ENCODE results near the gene THSD4.

THSD4 gene

DNA sequence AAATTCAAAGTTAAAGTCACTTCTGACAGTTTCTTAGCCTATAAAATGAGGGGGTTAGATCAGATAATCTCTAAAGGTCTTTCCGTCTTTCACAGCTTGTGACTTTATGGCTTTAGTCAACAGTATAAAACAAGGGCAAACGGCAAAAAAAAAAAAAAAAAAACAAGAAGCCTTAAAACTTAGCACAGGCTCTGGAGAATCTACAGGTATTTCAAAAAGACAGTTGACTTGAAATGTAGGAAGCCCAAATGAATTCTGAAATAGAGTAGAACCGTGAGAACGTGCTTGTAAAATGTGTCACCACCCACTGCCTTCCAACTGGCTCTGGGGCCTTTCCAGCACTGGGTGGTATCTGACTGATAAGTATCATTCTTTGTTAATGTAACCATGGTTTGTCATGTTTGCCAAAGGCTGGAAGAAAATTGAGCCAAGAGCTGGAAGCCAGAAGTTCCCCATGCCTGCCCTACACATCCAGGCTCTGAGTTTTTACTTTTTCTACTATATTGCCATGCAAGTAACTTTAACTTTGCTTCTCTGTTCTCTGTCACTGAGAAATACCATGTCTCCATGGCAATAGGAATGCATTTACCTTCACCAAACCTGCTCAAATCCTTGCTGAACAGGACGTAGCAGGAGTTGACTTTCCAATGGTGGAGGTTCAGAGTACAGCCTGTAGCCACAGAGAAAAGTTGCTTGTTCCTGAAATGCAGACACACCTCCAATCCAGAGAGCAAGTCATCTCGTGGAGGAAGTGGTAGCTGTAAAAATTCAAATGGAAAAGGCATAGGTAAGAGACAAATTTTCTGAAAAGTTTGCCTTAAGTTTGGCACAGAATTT is 35.8 kb upstream of the THSD4 start:
- no peak for DNase-seq
- Histone ChIP-seq H3K27me3 (replicated peaks in 2 of 5; ENCODE audit: control insufficient read depth in 4 of 5, insufficient read depth in 5 of 5, low read length in 4 of 5) (peaks cover 2 to 12% (median 6%) of the 10 kb centered on the region in 5 experiments), H3K36me3 (ENCODE audit: control insufficient read depth in 4 of 4, insufficient read depth in 4 of 4, low read length in 3 of 4) (no peaks in the 10 kb centered on the region), H3K4me1 (ENCODE audit: control extremely low read depth in 1 of 4, control insufficient read depth in 4 of 4, insufficient read depth in 4 of 4, low read length in 3 of 4) (no peaks in the 10 kb centered on the region), H3K27ac (ENCODE audit: insufficient read depth in 1 of 2, low read depth in 1 of 2, low read length in 2 of 2, poor library complexity in 1 of 2, severe bottlenecking in 2 of 2) (no peak overlapping the region), H3K4me3 (ENCODE audit: control insufficient read depth in 1 of 7, extremely low read depth in 1 of 7, insufficient read depth in 4 of 7, low read depth in 2 of 7, low read length in 6 of 7) (no peak overlapping the region), H3K9me3 (ENCODE audit: control extremely low read depth in 1 of 5, control insufficient read depth in 4 of 5, insufficient read depth in 2 of 5, low read depth in 1 of 5, low read length in 4 of 5) (peaks cover 0 to 3% (median 0%) of the 10 kb centered on the region in 5 experiments)
- WGBS (ENCODE audit: insufficient coverage), result 65% methylated on average over 4 of the region's 6 CpGs
- ChIA-PET POLR2A (no interaction called here), CTCF (no interaction called here)

DNA sequence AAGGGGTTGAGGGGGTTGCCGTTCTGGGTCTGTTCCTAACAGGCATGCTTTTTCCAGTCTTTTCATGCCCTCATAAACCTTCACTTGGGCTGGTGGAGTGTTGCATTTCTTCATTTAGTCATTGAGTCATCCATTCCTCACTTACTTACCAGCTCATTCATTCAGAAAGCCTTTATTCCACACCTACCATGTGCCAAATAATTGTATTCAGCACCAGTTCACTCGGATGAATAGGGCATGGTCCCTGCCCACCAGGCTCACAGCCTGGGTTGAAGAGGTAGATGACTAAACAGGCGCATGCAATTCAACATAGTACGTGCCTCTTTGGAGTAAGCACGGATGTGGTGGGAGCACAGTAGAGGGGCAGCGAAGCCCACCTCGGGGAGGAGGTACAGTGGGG is 35.1 kb upstream of the THSD4 start:
- H3K27me3 ChIP-seq (replicated peaks in 2 of 5; ENCODE audit: control insufficient read depth in 4 of 5, insufficient read depth in 5 of 5, low read length in 4 of 5), result peaks cover 2 to 14% (median 6%) of the 10 kb centered on the region in 5 experiments
- no peak overlapping the region for H3K27ac ChIP-seq (ENCODE audit: insufficient read depth in 1 of 2, low read depth in 1 of 2, low read length in 2 of 2, poor library complexity in 1 of 2, severe bottlenecking in 2 of 2)
- H3K9me3 ChIP-seq (ENCODE audit: control extremely low read depth in 1 of 5, control insufficient read depth in 4 of 5, insufficient read depth in 2 of 5, low read depth in 1 of 5, low read length in 4 of 5), result peaks cover 0 to 1% (median 0%) of the 10 kb centered on the region in 5 experiments
- 95% methylated on average over 4 of the region's 7 CpGs for WGBS (ENCODE audit: insufficient coverage)
- H3K4me1 ChIP-seq (ENCODE audit: control extremely low read depth in 1 of 4, control insufficient read depth in 4 of 4, insufficient read depth in 4 of 4, low read length in 3 of 4), result no peaks in the 10 kb centered on the region
- H3K36me3 ChIP-seq (ENCODE audit: control insufficient read depth in 4 of 4, insufficient read depth in 4 of 4, low read length in 3 of 4), result no peaks in the 10 kb centered on the region
- H3K4me3 ChIP-seq (ENCODE audit: control insufficient read depth in 1 of 7, extremely low read depth in 1 of 7, insufficient read depth in 4 of 7, low read depth in 2 of 7, low read length in 6 of 7), result no peak overlapping the region
- CTCF ChIA-PET, result no interaction called here
- POLR2A ChIA-PET, result no interaction called here
- no peak for DNase-seq

- Histone ChIP-seq H3K27ac (ENCODE audit: insufficient read depth in 1 of 2, low read depth in 1 of 2, low read length in 2 of 2, poor library complexity in 1 of 2, severe bottlenecking in 2 of 2) (no peak overlapping the region), H3K36me3 (ENCODE audit: control insufficient read depth in 4 of 4, insufficient read depth in 4 of 4, low read length in 3 of 4) (no peaks in the 10 kb centered on the region), H3K4me3 (ENCODE audit: control insufficient read depth in 1 of 7, extremely low read depth in 1 of 7, insufficient read depth in 4 of 7, low read depth in 2 of 7, low read length in 6 of 7) (no peak overlapping the region), H3K9me3 (ENCODE audit: control extremely low read depth in 1 of 5, control insufficient read depth in 4 of 5, insufficient read depth in 2 of 5, low read depth in 1 of 5, low read length in 4 of 5) (no peaks in the 10 kb centered on the region), H3K27me3 (replicated peaks in 2 of 5; ENCODE audit: control insufficient read depth in 4 of 5, insufficient read depth in 5 of 5, low read length in 4 of 5) (peaks cover 1 to 15% (median 6%) of the 10 kb centered on the region in 5 experiments), H3K4me1 (ENCODE audit: control extremely low read depth in 1 of 4, control insufficient read depth in 4 of 4, insufficient read depth in 4 of 4, low read length in 3 of 4) (no peaks in the 10 kb centered on the region)
- POLR2A ChIA-PET, result no interaction called here
- DNase-seq, result no peak
- no CpG with 5 or more reads among the region's 1 CpG for WGBS (ENCODE audit: insufficient coverage)
- CTCF ChIA-PET, result no interaction called here
Measured at GRCh38 chr15:71080705-71081104, 34.6 kb upstream of the THSD4 start.

GRCh38 chr15:71082803-71083202 is 32.5 kb upstream of the THSD4 start:
- POLR2A ChIA-PET, result no interaction called here
- Histone ChIP-seq H3K4me1 (ENCODE audit: control extremely low read depth in 1 of 4, control insufficient read depth in 4 of 4, insufficient read depth in 4 of 4, low read length in 3 of 4) (no peaks in the 10 kb centered on the region), H3K9me3 (ENCODE audit: control extremely low read depth in 1 of 5, control insufficient read depth in 4 of 5, insufficient read depth in 2 of 5, low read depth in 1 of 5, low read length in 4 of 5) (no peaks in the 10 kb centered on the region), H3K36me3 (ENCODE audit: control insufficient read depth in 4 of 4, insufficient read depth in 4 of 4, low read length in 3 of 4) (no peaks in the 10 kb centered on the region), H3K27ac (ENCODE audit: insufficient read depth in 1 of 2, low read depth in 1 of 2, low read length in 2 of 2, poor library complexity in 1 of 2, severe bottlenecking in 2 of 2) (no peak overlapping the region), H3K4me3 (ENCODE audit: control insufficient read depth in 1 of 7, extremely low read depth in 1 of 7, insufficient read depth in 4 of 7, low read depth in 2 of 7, low read length in 6 of 7) (no peak overlapping the region), H3K27me3 (replicated peaks in 2 of 5; ENCODE audit: control insufficient read depth in 4 of 5, insufficient read depth in 5 of 5, low read length in 4 of 5) (peaks cover 0 to 12% (median 6%) of the 10 kb centered on the region in 5 experiments)
- no peak for DNase-seq
- CTCF ChIA-PET, result no interaction called here
- WGBS (ENCODE audit: insufficient coverage), result 91% methylated on average over 5 of the region's 5 CpGs

DNA sequence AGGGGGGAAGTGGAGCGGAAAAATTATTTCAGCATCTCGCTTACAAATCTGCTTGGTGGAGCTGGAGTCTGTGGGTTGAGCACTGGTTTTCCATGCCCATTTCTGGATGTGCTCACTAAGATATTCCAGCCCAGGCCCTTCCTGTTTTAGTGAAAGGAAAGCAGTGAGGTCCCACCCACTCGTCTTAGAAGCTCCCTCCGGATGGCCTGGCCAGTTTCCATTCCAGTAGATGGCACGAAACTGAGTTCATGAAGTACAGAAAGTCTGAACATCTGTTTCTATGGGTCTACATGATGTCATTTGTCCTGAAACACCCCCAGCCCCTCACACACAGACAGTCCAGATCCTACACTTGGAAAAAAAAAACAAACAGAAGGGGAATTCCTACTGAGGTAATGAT is 31.9 kb upstream of the THSD4 start:
- H3K27me3 ChIP-seq (replicated peaks in 2 of 5; ENCODE audit: control insufficient read depth in 4 of 5, insufficient read depth in 5 of 5, low read length in 4 of 5), result peaks cover 0 to 12% (median 6%) of the 10 kb centered on the region in 5 experiments
- no peaks in the 10 kb centered on the region for H3K36me3 ChIP-seq (ENCODE audit: control insufficient read depth in 4 of 4, insufficient read depth in 4 of 4, low read length in 3 of 4)
- H3K9me3 ChIP-seq (ENCODE audit: control extremely low read depth in 1 of 5, control insufficient read depth in 4 of 5, insufficient read depth in 2 of 5, low read depth in 1 of 5, low read length in 4 of 5), result no peaks in the 10 kb centered on the region
- CTCF ChIA-PET, result no interaction called here
- no peak overlapping the region for H3K27ac ChIP-seq (ENCODE audit: insufficient read depth in 1 of 2, low read depth in 1 of 2, low read length in 2 of 2, poor library complexity in 1 of 2, severe bottlenecking in 2 of 2)
- no peak overlapping the region for H3K4me3 ChIP-seq (ENCODE audit: control insufficient read depth in 1 of 7, extremely low read depth in 1 of 7, insufficient read depth in 4 of 7, low read depth in 2 of 7, low read length in 6 of 7)
- 91% methylated on average over 5 of the region's 5 CpGs for WGBS (ENCODE audit: insufficient coverage)
- POLR2A ChIA-PET, result interaction anchor here (1.1 kb wide), 1 partner anchor 30 kb away, joined by 3 read pairs; no protein-coding TSS in a partner anchor
- no peak for DNase-seq
- no peaks in the 10 kb centered on the region for H3K4me1 ChIP-seq (ENCODE audit: control extremely low read depth in 1 of 4, control insufficient read depth in 4 of 4, insufficient read depth in 4 of 4, low read length in 3 of 4)

- peaks cover 0 to 4% (median 0%) of the 10 kb centered on the region in 5 experiments for H3K9me3 ChIP-seq (ENCODE audit: control extremely low read depth in 1 of 5, control insufficient read depth in 4 of 5, insufficient read depth in 2 of 5, low read depth in 1 of 5, low read length in 4 of 5)
- H3K36me3 ChIP-seq (ENCODE audit: control insufficient read depth in 4 of 4, insufficient read depth in 4 of 4, low read length in 3 of 4), result no peaks in the 10 kb centered on the region
- H3K27ac ChIP-seq (ENCODE audit: insufficient read depth in 1 of 2, low read depth in 1 of 2, low read length in 2 of 2, poor library complexity in 1 of 2, severe bottlenecking in 2 of 2), result no peak overlapping the region
- POLR2A ChIA-PET, result interaction anchor here (1.1 kb wide), 1 partner anchor 29 kb away, joined by 3 read pairs; no protein-coding TSS in a partner anchor
- H3K4me1 ChIP-seq (ENCODE audit: control extremely low read depth in 1 of 4, control insufficient read depth in 4 of 4, insufficient read depth in 4 of 4, low read length in 3 of 4), result no peaks in the 10 kb centered on the region
- H3K27me3 ChIP-seq (replicated peaks in 2 of 5; ENCODE audit: control insufficient read depth in 4 of 5, insufficient read depth in 5 of 5, low read length in 4 of 5), result peaks cover 0 to 10% (median 4%) of the 10 kb centered on the region in 5 experiments
- WGBS (ENCODE audit: insufficient coverage), result 100% methylated on average over 1 of the region's 2 CpGs
- H3K4me3 ChIP-seq (ENCODE audit: control insufficient read depth in 1 of 7, extremely low read depth in 1 of 7, insufficient read depth in 4 of 7, low read depth in 2 of 7, low read length in 6 of 7), result no peak overlapping the region
- CTCF ChIA-PET, result no interaction called here
- no peak for DNase-seq
Measured at GRCh38 chr15:71084264-71084663, 31.0 kb upstream of the THSD4 start.

DNA sequence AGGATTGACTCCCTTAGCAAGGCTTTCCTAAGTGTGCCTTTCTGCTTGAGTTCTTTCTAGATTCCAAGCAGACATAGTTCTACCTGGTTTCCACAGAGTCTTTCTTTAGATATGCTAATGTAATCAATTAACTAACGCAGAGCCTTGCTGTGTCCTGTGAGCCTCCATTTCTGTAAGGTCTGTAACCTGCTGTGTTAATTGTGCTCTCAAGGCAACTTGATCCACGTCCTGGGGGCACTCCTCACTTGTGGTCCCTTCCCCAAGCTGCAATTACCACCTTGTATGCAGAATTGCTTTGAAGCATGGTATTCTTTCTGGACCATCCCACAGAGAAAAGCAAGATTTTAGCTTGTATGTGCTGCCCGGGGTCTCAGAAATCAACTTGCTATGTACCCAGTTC is 29.5 kb upstream of the THSD4 start:
- Histone ChIP-seq H3K4me3 (ENCODE audit: control insufficient read depth in 1 of 7, extremely low read depth in 1 of 7, insufficient read depth in 4 of 7, low read depth in 2 of 7, low read length in 6 of 7) (no peak overlapping the region), H3K36me3 (ENCODE audit: control insufficient read depth in 4 of 4, insufficient read depth in 4 of 4, low read length in 3 of 4) (no peaks in the 10 kb centered on the region), H3K27me3 (replicated peaks in 2 of 5; ENCODE audit: control insufficient read depth in 4 of 5, insufficient read depth in 5 of 5, low read length in 4 of 5) (peaks cover 0 to 10% (median 4%) of the 10 kb centered on the region in 5 experiments), H3K9me3 (ENCODE audit: control extremely low read depth in 1 of 5, control insufficient read depth in 4 of 5, insufficient read depth in 2 of 5, low read depth in 1 of 5, low read length in 4 of 5) (peaks cover 0 to 4% (median 0%) of the 10 kb centered on the region in 5 experiments), H3K27ac (ENCODE audit: insufficient read depth in 1 of 2, low read depth in 1 of 2, low read length in 2 of 2, poor library complexity in 1 of 2, severe bottlenecking in 2 of 2) (no peak overlapping the region), H3K4me1 (ENCODE audit: control extremely low read depth in 1 of 4, control insufficient read depth in 4 of 4, insufficient read depth in 4 of 4, low read length in 3 of 4) (no peaks in the 10 kb centered on the region)
- ChIA-PET CTCF (no interaction called here), POLR2A (no interaction called here)
- DNase-seq, result no peak
- 37% methylated on average over 2 of the region's 3 CpGs for WGBS (ENCODE audit: insufficient coverage)
